Measurements from ENCODE around the gene SSRP1. TPM values are rescaled to one million over a fixed set of nuclear protein-coding genes. Genes with fewer than 3 reads are reported as not detected.

The SSRP1 gene
- 100 to 1,000 TPM; 143 to 210 TPM for total RNA-seq

GRCh38 chr11:57335343-57336110 is at the start of gene SSRP1:
Gene SSRP1 (minus strand): TSS chr11:57335892. CDS start chr11:57335121, 771 bp downstream.
- H3K27ac Mint-ChIP-seq = peak within 1 kb of the TSS; percentile 91 to 94
- peaks cover 10% of the 10 kb centered on the region for H3K36me3 Mint-ChIP-seq
- H3K27me3 Mint-ChIP-seq = peaks cover 2 to 3% of the 10 kb centered on the region in 2 donors
- peak; percentile 98 to 99 for ATAC-seq
- H3K4me1 Mint-ChIP-seq (ENCODE audit: low read depth in 2 of 2) = peaks cover 28 to 32% of the 10 kb centered on the region in 2 donors
- peak within 1 kb of the TSS; percentile 99 for H3K4me3 Mint-ChIP-seq
- H3K9me3 Mint-ChIP-seq = no peaks in the 10 kb centered on the region
- DNase-seq (ENCODE audit: low spot score) = peak; percentile 92

- no peak within 1 kb of the TSS for H3K4me3 Mint-ChIP-seq
- no peaks in the 10 kb centered on the region for H3K9me3 Mint-ChIP-seq
- peak in 1 of 2 donors; percentile 46 for ATAC-seq
- H3K36me3 Mint-ChIP-seq = no peaks in the 10 kb centered on the region
- no peak for DNase-seq (ENCODE audit: low spot score)
- no peaks in the 10 kb centered on the region for H3K4me1 Mint-ChIP-seq (ENCODE audit: low read depth in 2 of 2)
- H3K27me3 Mint-ChIP-seq = peaks cover 20 to 21% of the 10 kb centered on the region in 2 donors
- H3K27ac Mint-ChIP-seq = no peak within 1 kb of the TSS
These were observed 45.3 kb upstream of the SSRP1 start, which contains the start of gene PRG3 for GRCh38 chr11:57380975-57381374. Gene PRG3 (minus strand): TSS chr11:57381150. CDS start chr11:57380708, 442 bp downstream.

GRCh38 chr11:57379732-57380131 is 44.0 kb upstream of the SSRP1 start:
- Mint-ChIP-seq H3K27me3 (peaks cover 17 to 20% of the 10 kb centered on the region in 2 donors), H3K27ac (no peak overlapping the region), H3K4me1 (ENCODE audit: low read depth in 2 of 2) (no peaks in the 10 kb centered on the region), H3K9me3 (no peaks in the 10 kb centered on the region), H3K36me3 (no peaks in the 10 kb centered on the region), H3K4me3 (no peak overlapping the region)
- DNase-seq (ENCODE audit: low spot score) (no peak), ATAC-seq (no peak)

- no peak for ATAC-seq
- no peaks in the 10 kb centered on the region for H3K4me1 Mint-ChIP-seq (ENCODE audit: low read depth in 2 of 2)
- peaks cover 17 to 22% of the 10 kb centered on the region in 2 donors for H3K27me3 Mint-ChIP-seq
- no peaks in the 10 kb centered on the region for H3K9me3 Mint-ChIP-seq
- DNase-seq (ENCODE audit: low spot score) = no peak
- H3K27ac Mint-ChIP-seq = no peak overlapping the region
- no peak overlapping the region for H3K4me3 Mint-ChIP-seq
- no peaks in the 10 kb centered on the region for H3K36me3 Mint-ChIP-seq
These were observed 42.5 kb upstream of the SSRP1 start for GRCh38 chr11:57378186-57378585.

GRCh38 chr11:57377107-57377506 is 41.4 kb upstream of the SSRP1 start:
- ATAC-seq (no peak), DNase-seq (ENCODE audit: low spot score) (no peak)
- H3K36me3 Mint-ChIP-seq = no peaks in the 10 kb centered on the region
- H3K4me1 Mint-ChIP-seq (ENCODE audit: low read depth in 2 of 2) = no peaks in the 10 kb centered on the region
- peaks cover 17 to 18% of the 10 kb centered on the region in 2 donors for H3K27me3 Mint-ChIP-seq
- no peaks in the 10 kb centered on the region for H3K9me3 Mint-ChIP-seq
- no peak overlapping the region for H3K4me3 Mint-ChIP-seq
- H3K27ac Mint-ChIP-seq = no peak overlapping the region

- ATAC-seq = no peak
- Mint-ChIP-seq H3K27ac (no peak overlapping the region), H3K27me3 (peaks cover 15 to 17% of the 10 kb centered on the region in 2 donors), H3K36me3 (no peaks in the 10 kb centered on the region), H3K4me1 (ENCODE audit: low read depth in 2 of 2) (no peaks in the 10 kb centered on the region), H3K4me3 (no peak overlapping the region), H3K9me3 (no peaks in the 10 kb centered on the region)
- no peak for DNase-seq (ENCODE audit: low spot score)
These were observed 40.7 kb upstream of the SSRP1 start for GRCh38 chr11:57376095-57377090.

- Mint-ChIP-seq H3K36me3 (no peaks in the 10 kb centered on the region), H3K27ac (no peak overlapping the region), H3K4me1 (ENCODE audit: low read depth in 2 of 2) (no peaks in the 10 kb centered on the region), H3K9me3 (no peaks in the 10 kb centered on the region), H3K4me3 (no peak overlapping the region), H3K27me3 (peaks cover 14% of the 10 kb centered on the region in 2 donors)
- DNase-seq (ENCODE audit: low spot score) = no peak
- ATAC-seq = no peak
These were observed 39.8 kb upstream of the SSRP1 start for GRCh38 chr11:57375490-57375889.

GRCh38 chr11:57374966-57375365 is 39.3 kb upstream of the SSRP1 start:
- Mint-ChIP-seq H3K4me3 (no peak overlapping the region), H3K36me3 (no peaks in the 10 kb centered on the region), H3K27me3 (peaks cover 10 to 12% of the 10 kb centered on the region in 2 donors), H3K27ac (no peak overlapping the region), H3K4me1 (ENCODE audit: low read depth in 2 of 2) (no peaks in the 10 kb centered on the region), H3K9me3 (no peaks in the 10 kb centered on the region)
- DNase-seq (ENCODE audit: low spot score) (no peak), ATAC-seq (no peak)

- Mint-ChIP-seq H3K36me3 (no peaks in the 10 kb centered on the region), H3K4me3 (no peak overlapping the region), H3K4me1 (ENCODE audit: low read depth in 2 of 2) (no peaks in the 10 kb centered on the region), H3K9me3 (no peaks in the 10 kb centered on the region), H3K27me3 (peaks cover 9 to 10% of the 10 kb centered on the region in 2 donors), H3K27ac (no peak overlapping the region)
- DNase-seq (ENCODE audit: low spot score) (no peak), ATAC-seq (no peak)
These were observed 37.5 kb upstream of the SSRP1 start for GRCh38 chr11:57373146-57373545.

GRCh38 chr11:57370941-57371340 is 35.2 kb upstream of the SSRP1 start:
- Mint-ChIP-seq H3K36me3 (no peaks in the 10 kb centered on the region), H3K27ac (no peak overlapping the region), H3K4me1 (ENCODE audit: low read depth in 2 of 2) (no peaks in the 10 kb centered on the region), H3K27me3 (peaks cover 0 to 5% of the 10 kb centered on the region in 2 donors), H3K9me3 (no peaks in the 10 kb centered on the region), H3K4me3 (no peak overlapping the region)
- ATAC-seq (no peak), DNase-seq (ENCODE audit: low spot score) (no peak)

- Mint-ChIP-seq H3K4me3 (no peak overlapping the region), H3K27me3 (peaks cover 0 to 5% of the 10 kb centered on the region in 2 donors), H3K9me3 (no peaks in the 10 kb centered on the region), H3K36me3 (no peaks in the 10 kb centered on the region), H3K27ac (no peak overlapping the region), H3K4me1 (ENCODE audit: low read depth in 2 of 2) (no peaks in the 10 kb centered on the region)
- DNase-seq (ENCODE audit: low spot score) (no peak), ATAC-seq (no peak)
These were observed 34.6 kb upstream of the SSRP1 start for GRCh38 chr11:57370251-57370650.

GRCh38 chr11:57368845-57369232 is 33.1 kb upstream of the SSRP1 start:
- peaks cover 0 to 7% of the 10 kb centered on the region in 2 donors for H3K27me3 Mint-ChIP-seq
- no peaks in the 10 kb centered on the region for H3K36me3 Mint-ChIP-seq
- H3K9me3 Mint-ChIP-seq = no peaks in the 10 kb centered on the region
- DNase-seq (ENCODE audit: low spot score) (no peak), ATAC-seq (no peak)
- no peak overlapping the region for H3K27ac Mint-ChIP-seq
- no peak overlapping the region for H3K4me3 Mint-ChIP-seq
- H3K4me1 Mint-ChIP-seq (ENCODE audit: low read depth in 2 of 2) = no peaks in the 10 kb centered on the region

- Mint-ChIP-seq H3K9me3 (no peaks in the 10 kb centered on the region), H3K4me1 (ENCODE audit: low read depth in 2 of 2) (no peaks in the 10 kb centered on the region), H3K27me3 (peaks cover 0 to 5% of the 10 kb centered on the region in 2 donors), H3K27ac (no peak overlapping the region), H3K4me3 (no peak overlapping the region), H3K36me3 (no peaks in the 10 kb centered on the region)
- DNase-seq (ENCODE audit: low spot score) (no peak), ATAC-seq (no peak)
These were observed 32.6 kb upstream of the SSRP1 start for GRCh38 chr11:57368106-57368844.

Measured in natural killer cell treated with Interleukin-12 subunit alpha and Interleukin-12 subunit beta and Interleukin-15 and Interleukin-18, amount 100 ng/mL, for 72 hours (primary cell).